ENCODE results near the gene RSPO4. TPM values are rescaled to one million over a fixed set of nuclear protein-coding genes. Genes with fewer than 3 reads are reported as not detected.

Gene RSPO4
- total RNA-seq, 2 donors from 2014 or later = not detected

GRCh38 chr20:995170-995569 is 6.9 kb downstream of the RSPO4 start:
- Histone ChIP-seq H3K27ac (no peak overlapping the region), H3K4me3 (no peak overlapping the region), H3K9me3 (no peaks in the 10 kb centered on the region), H3K4me1 (no peaks in the 10 kb centered on the region), H3K36me3 (replicated peaks in 1 of 2; ENCODE audit: insufficient read depth in 1 of 2, low read depth in 2 of 2) (no peaks in the 10 kb centered on the region), H3K27me3 (no peaks in the 10 kb centered on the region)
- TF ChIP-seq CTCF (IDR thresholded peaks at IDR 0.05) (no peak), POLR2A (IDR thresholded peaks at IDR 0.05) (no peak)
- 82 to 91% methylated on average over 8 of the region's 8 CpGs for WGBS, 2 donors
- intact Hi-C loops (cut with DNase I) = no loop called here
- DNase-seq (no peak), ATAC-seq (no peak)

- H3K9me3 ChIP-seq = no peaks in the 10 kb centered on the region
- H3K4me3 ChIP-seq = no peak overlapping the region
- no peak overlapping the region for H3K27ac ChIP-seq
- TF ChIP-seq CTCF (IDR thresholded peaks at IDR 0.05) (no peak), POLR2A (IDR thresholded peaks at IDR 0.05) (no peak)
- H3K36me3 ChIP-seq (replicated peaks in 1 of 2; ENCODE audit: insufficient read depth in 1 of 2, low read depth in 2 of 2) = no peaks in the 10 kb centered on the region
- ATAC-seq (no peak), DNase-seq (no peak)
- intact Hi-C loops (cut with DNase I) = no loop called here
- no peaks in the 10 kb centered on the region for H3K4me1 ChIP-seq
- peaks cover 0 to 3% of the 10 kb centered on the region in 2 donors for H3K27me3 ChIP-seq
- 58 to 69% methylated on average over 9 to 16 of the region's 16 CpGs for WGBS, 2 donors
Observed at GRCh38 chr20:992801-993535, 9.1 kb downstream of the RSPO4 start.

GRCh38 chr20:991850-992249 is 10.3 kb downstream of the RSPO4 start:
- ATAC-seq (no peak), DNase-seq (no peak)
- H3K9me3 ChIP-seq = no peaks in the 10 kb centered on the region
- H3K27ac ChIP-seq = no peak overlapping the region
- no peaks in the 10 kb centered on the region for H3K4me1 ChIP-seq
- H3K27me3 ChIP-seq = peaks cover 0 to 3% of the 10 kb centered on the region in 2 donors
- no peaks in the 10 kb centered on the region for H3K36me3 ChIP-seq (replicated peaks in 1 of 2; ENCODE audit: insufficient read depth in 1 of 2, low read depth in 2 of 2)
- no peak for TF ChIP-seq POLR2A (IDR thresholded peaks at IDR 0.05)
- no peak for TF ChIP-seq CTCF (IDR thresholded peaks at IDR 0.05)
- intact Hi-C loops (cut with DNase I) = no loop called here
- 64 to 69% methylated on average over 10 of the region's 10 CpGs for WGBS, 2 donors
- H3K4me3 ChIP-seq = no peak overlapping the region

GRCh38 chr20:990293-990959 is 11.7 kb downstream of the RSPO4 start:
- H3K9me3 ChIP-seq = no peaks in the 10 kb centered on the region
- intact Hi-C loops (cut with DNase I) = no loop called here
- H3K36me3 ChIP-seq (replicated peaks in 1 of 2; ENCODE audit: insufficient read depth in 1 of 2, low read depth in 2 of 2) = no peaks in the 10 kb centered on the region
- H3K27me3 ChIP-seq = peaks cover 0 to 3% of the 10 kb centered on the region in 2 donors
- 51 to 57% methylated on average over 4 to 6 of the region's 6 CpGs for WGBS, 2 donors
- ATAC-seq (no peak), DNase-seq (no peak)
- H3K4me1 ChIP-seq = no peaks in the 10 kb centered on the region
- H3K27ac ChIP-seq = no peak overlapping the region
- no peak overlapping the region for H3K4me3 ChIP-seq
- TF ChIP-seq POLR2A (IDR thresholded peaks at IDR 0.05) (no peak), CTCF (IDR thresholded peaks at IDR 0.05) (no peak)

Data from body of pancreas (tissue), 4 donors.